Spleen (tissue), 7 donors: Measurements from ENCODE around the gene EDN2.

Experiments used
- CTCF ChIP-seq, 11 experiments: fragments of 200-600 bp in 7 of 11; fragments of 450-650 bp in 4 of 11; sonication (generic) in 4 of 11; IDR thresholded peaks in 8 of 11; conservative IDR thresholded peaks in 3 of 11; 1 replicate in 7 of 11; 2 replicates in 4 of 11; pipeline versions ENCODE4 v1.4.0 to v1.8.0; 2016 to 2021; ENCODE audit warnings: antibody characterized with exemption in 11 of 11, inconsistent platforms in 4 of 11, mild to moderate bottlenecking in 1 of 11
- POLR2A ChIP-seq, 3 donors: fragments of 450-650 bp; IDR thresholded peaks; one replicate each; pipeline ENCODE4 v1.5.1; 2017; ENCODE audit warnings: antibody characterized with exemption in 3 of 3, mild to moderate bottlenecking in 1 of 3
- POLR2AphosphoS5 ChIP-seq, 3 donors: sonication (generic); formaldehyde crosslinking; IDR thresholded peaks; one replicate each; pipeline ENCODE4 v1.5.1; 2017; ENCODE audit warnings: antibody characterized with exemption in 3 of 3
- donor health status: DM: no; HTN: no; CAD: no; lungs with moderate emphysema.
- donor health status: DM: no; HTN: no; CAD: no.
- donor health status: DM: no; HTN: no; CAD: no.

DNA sequence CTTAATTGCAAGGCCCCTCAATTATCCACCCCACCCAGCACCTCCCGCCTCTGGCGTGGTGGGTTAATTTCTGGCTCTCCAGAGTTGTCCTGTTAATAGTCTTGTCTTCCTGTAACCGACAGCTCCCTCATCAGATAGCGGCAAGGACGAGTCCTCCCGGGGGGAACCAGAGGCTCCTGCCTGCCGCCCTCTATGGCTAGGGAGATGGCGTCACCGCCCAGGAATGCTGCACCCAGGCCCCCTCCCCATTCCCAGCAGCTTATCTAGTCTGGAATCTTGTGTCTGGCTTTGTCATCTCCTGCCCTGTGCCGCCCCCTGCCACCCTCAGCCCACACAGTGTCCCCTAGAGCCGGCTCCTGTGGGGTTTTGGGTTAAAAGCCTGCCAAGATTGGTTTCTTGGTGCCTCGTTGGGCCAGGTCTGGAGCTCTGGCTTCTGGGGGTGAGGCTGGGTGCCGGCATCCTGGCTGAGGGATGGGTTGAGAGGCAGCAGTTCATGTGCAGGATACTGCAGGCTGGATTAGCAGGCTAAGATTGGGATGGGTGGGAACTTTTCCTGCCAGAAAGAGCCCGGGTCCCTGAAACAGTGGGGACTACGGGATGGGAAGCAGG, 48.8 kb downstream of the EDN2 start:
- no peak for TF ChIP-seq CTCF (IDR thresholded peaks at IDR 0.05 in 8 of 11, conservative IDR thresholded peaks at IDR 0.05 in 3 of 11)
- TF ChIP-seq POLR2A (IDR thresholded peaks at IDR 0.05) = no peak
- TF ChIP-seq POLR2AphosphoS5 (IDR thresholded peaks at IDR 0.05) = no peak
